Testis (tissue), 2 donors: ENCODE measurements around the gene ZNF212.
"Not testable (repeated sequence)": the region's sequence is repeated elsewhere in the genome, so short reads cannot be mapped to it uniquely, and the experiment has no call there.

Experiments
- CTCF ChIP-seq, 3 experiments: fragments of 450-650 bp in 2 of 3; fragments of 200-600 bp in 1 of 3; sonication (generic) in 1 of 3; IDR thresholded peaks; one replicate each; pipeline ENCODE4 v1.5.1; 2016 to 2019; ENCODE audit warnings: antibody characterized with exemption in 3 of 3, mild to moderate bottlenecking in 2 of 3, moderate library complexity in 1 of 3
- POLR2A ChIP-seq: fragments of 450-650 bp; IDR thresholded peaks from one replicate; pipeline ENCODE4 v1.6.1; 2017; ENCODE audit warnings: antibody characterized with exemption, mild to moderate bottlenecking, moderate library complexity

DNA sequence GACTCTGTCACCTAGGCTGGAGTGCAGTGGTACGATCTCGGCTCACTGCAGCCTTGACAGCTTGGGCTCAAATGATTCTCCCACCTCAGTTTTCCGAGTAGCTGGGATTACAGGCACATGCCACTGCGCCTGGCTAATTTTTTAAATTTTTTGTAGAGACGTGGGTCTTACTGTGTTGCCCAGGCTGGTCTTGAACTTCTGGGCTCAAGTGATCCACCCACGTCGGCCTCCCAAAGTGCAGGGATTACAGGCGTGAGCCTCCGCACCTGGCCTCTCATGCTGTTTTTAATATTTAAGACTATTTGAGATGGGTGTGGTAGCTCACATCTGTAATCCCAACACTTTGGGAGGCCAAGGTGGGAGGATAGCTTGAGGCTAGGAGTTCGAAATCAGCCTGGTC lies 12.1 kb downstream of the ZNF212 start:
- TF ChIP-seq CTCF (IDR thresholded peaks at IDR 0.05); POLR2A: not testable (repeated sequence)
